NB4 (cell line): ENCODE data around the gene HLA-DOA.

Experiments used
- DNase-seq: peaks from one replicate; pipeline ENCODE4 v3.0.0; 2010; ENCODE audit warnings: low read depth
- H3K4me3 ChIP-seq: one replicate; pipeline ENCODE4 v1.5.1; 2011; ENCODE audit warnings: mild to moderate bottlenecking, low read depth, low read length, moderate library complexity
- CTCF ChIP-seq: IDR thresholded peaks from one replicate; pipeline ENCODE4 v1.5.1; 2012; ENCODE audit warnings: low read depth, low read length
- MAX ChIP-seq: IDR thresholded peaks from 2 replicates; pipeline ENCODE4 v1.6.1; 2011; ENCODE audit warnings: low read depth, low read length
- MYC ChIP-seq: IDR thresholded peaks from 2 replicates; pipeline ENCODE4 v1.6.1; 2011; ENCODE audit warnings: low read depth, low read length
- POLR2A ChIP-seq: IDR thresholded peaks from 2 replicates; pipeline ENCODE4 v1.6.1; 2011; ENCODE audit warnings: mild to moderate bottlenecking; ENCODE audit not compliant: insufficient read length; ENCODE audit errors: extremely low read depth

HLA-DOA gene

GRCh38 chr6:32954986-32955802 is 54.2 kb downstream of the HLA-DOA start:
- DNase-seq: peak; percentile 34

GRCh38 chr6:32954267-32954666 is 55.1 kb downstream of the HLA-DOA start:
- no peak overlapping the region for H3K4me3 ChIP-seq
- DNase-seq: no peak
- no peak for TF ChIP-seq MAX
- TF ChIP-seq POLR2A: no peak
- TF ChIP-seq CTCF: no peak
- TF ChIP-seq MYC: no peak

More at GRCh38 chr6:32954986-32955802, 54.2 kb downstream of the HLA-DOA start:
- H3K4me3 ChIP-seq: no peak overlapping the region
- TF ChIP-seq MYC (no peak), CTCF (peak; percentile 40), POLR2A (no peak), MAX (no peak)
